Esophagus muscularis mucosa (tissue), 4 donors: ENCODE measurements around the gene IRX4. TPM values are rescaled to one million over a fixed set of nuclear protein-coding genes. Genes with fewer than 3 reads are reported as not detected.

Source experiments
- DNase-seq: peaks from one replicate; pipeline ENCODE4 v3.0.0-alpha.2; 2017; ENCODE audit errors: extremely low spot score
- H3K27ac ChIP-seq, 4 donors: fragments of 200-600 bp; sonication (generic); replicated peaks in 1 of 4; 1 replicate in 3 of 4; 2 replicates in 1 of 4; pipeline ENCODE4 v1.5.1; 2016 to 2019; ENCODE audit warnings: mild to moderate bottlenecking in 1 of 4
- H3K27me3 ChIP-seq, 4 donors: fragments of 200-600 bp; sonication (generic); one replicate each; pipeline versions ENCODE4 v1.5.1 to v1.6.0; 2016 to 2019
- H3K36me3 ChIP-seq, 4 donors: fragments of 200-600 bp; sonication (generic); one replicate each; pipeline ENCODE4 v1.5.1; 2016 to 2019
- H3K4me1 ChIP-seq, 4 donors: fragments of 200-600 bp; sonication (generic); one replicate each; pipeline ENCODE4 v1.5.1; 2016 to 2019
- H3K4me3 ChIP-seq, 4 donors: fragments of 200-600 bp; sonication (generic); 1 replicate in 2 of 4; 2 replicates in 2 of 4; pipeline ENCODE4 v1.5.1; 2016 to 2019; ENCODE audit warnings: mild to moderate bottlenecking in 4 of 4, moderate library complexity in 1 of 4
- H3K9me3 ChIP-seq, 4 donors: fragments of 200-600 bp; sonication (generic); 1 replicate in 3 of 4; 2 replicates in 1 of 4; pipeline ENCODE4 v1.5.1; 2016 to 2019
- CTCF ChIP-seq, 3 experiments: fragments of 200-600 bp in 2 of 3; fragments of 450-650 bp in 1 of 3; sonication (generic) in 2 of 3; IDR thresholded peaks; one replicate each; pipeline ENCODE4 v1.5.1; 2017 to 2019; ENCODE audit warnings: antibody characterized with exemption in 3 of 3, mild to moderate bottlenecking in 2 of 3, moderate library complexity in 1 of 3
- EP300 ChIP-seq: sonication (generic); formaldehyde crosslinking; IDR thresholded peaks from one replicate; pipeline ENCODE4 v1.6.1; 2017; ENCODE audit warnings: antibody characterized with exemption
- POLR2A ChIP-seq: fragments of 450-650 bp; IDR thresholded peaks from one replicate; pipeline ENCODE4 v1.6.1; 2017; ENCODE audit warnings: antibody characterized with exemption, moderate library complexity, mild to moderate bottlenecking, low read depth
- POLR2AphosphoS5 ChIP-seq, 2 donors: sonication (generic); formaldehyde crosslinking; IDR thresholded peaks; one replicate each; pipeline ENCODE4 v1.6.1; 2017; ENCODE audit warnings: antibody characterized with exemption in 2 of 2
- WGBS: methylation state at CpG from one replicate; pipeline ENCODE4 v1.1.5; 2018; 5-methylcytosine and 5-hydroxymethylcytosine counted together
- intact Hi-C: fragments of 100-400 bp; cut with DNase I; formaldehyde crosslinking; loops from one replicate; pipeline ENCODE4 v1.15.1; 2023
- total RNA-seq, 4 donors: library from RNA; depleted of rRNA; stranded (reverse); fragments of >200 nt; gene quantifications; one replicate each; pipeline versions ENCODE4 v1.1.0 to v1.2.1, GENCODE V29; 2016

IRX4 gene
- total RNA-seq, 4 donors from 2014 or later, result not detected

DNA sequence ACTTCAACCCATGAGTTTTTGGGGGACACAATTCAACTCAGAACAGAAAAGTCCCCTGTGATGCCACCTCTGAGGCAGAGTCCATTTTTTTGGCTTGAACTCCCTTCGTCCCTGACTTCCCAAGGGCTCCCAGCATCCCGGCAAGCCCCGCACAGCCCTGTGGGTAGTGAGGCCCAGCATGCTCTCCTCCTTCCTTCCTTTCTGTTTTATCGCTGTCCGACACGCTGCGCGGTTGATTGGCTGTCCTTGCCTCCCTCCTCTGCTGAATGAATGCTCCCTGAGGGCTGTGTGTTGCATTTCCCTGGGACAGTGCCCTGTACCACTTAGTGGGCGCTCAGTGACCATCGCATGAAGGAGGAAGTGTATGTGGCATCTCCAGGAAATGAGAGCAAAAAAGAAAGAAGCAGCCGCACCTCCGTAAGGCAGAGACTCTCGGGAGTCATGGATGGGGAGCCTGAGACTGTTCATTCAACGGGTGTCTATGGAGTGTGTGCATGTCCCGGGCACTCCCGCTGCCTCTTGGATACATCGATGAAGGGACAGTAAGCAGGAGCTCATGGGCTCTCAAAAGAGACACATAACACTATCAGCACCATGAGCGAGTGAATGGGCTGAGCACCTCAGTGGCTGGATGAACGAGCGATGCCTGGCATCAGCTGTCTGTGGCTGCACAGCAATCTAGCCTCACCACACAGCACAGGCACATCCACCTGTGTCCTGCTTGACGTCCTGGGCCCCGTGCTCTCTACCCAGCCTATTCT is 10.1 kb upstream of the IRX4 start:
- Histone ChIP-seq H3K36me3 (no peaks in the 10 kb centered on the region), H3K27ac (no peak overlapping the region), H3K9me3 (no peaks in the 10 kb centered on the region), H3K4me3 (no peak overlapping the region), H3K27me3 (peaks cover 4 to 91% (median 13%) of the 10 kb centered on the region in 4 donors), H3K4me1 (peaks cover 0 to 24% (median 16%) of the 10 kb centered on the region in 4 donors)
- no peak for TF ChIP-seq EP300
- no peak for TF ChIP-seq POLR2AphosphoS5 (IDR thresholded peaks at IDR 0.05)
- no peak for TF ChIP-seq CTCF (IDR thresholded peaks at IDR 0.05)
- TF ChIP-seq POLR2A, result no peak
- WGBS, result 84% methylated on average over 22 of the region's 22 CpGs
- no peak for DNase-seq
- intact Hi-C loops, result no loop called here

GRCh38 chr5:1892211-1892610 is 9.5 kb upstream of the IRX4 start:
- TF ChIP-seq POLR2AphosphoS5 (IDR thresholded peaks at IDR 0.05), result no peak
- no peak for TF ChIP-seq POLR2A
- TF ChIP-seq CTCF (IDR thresholded peaks at IDR 0.05), result no peak
- TF ChIP-seq EP300, result no peak
- no peak overlapping the region for H3K4me3 ChIP-seq
- no peaks in the 10 kb centered on the region for H3K36me3 ChIP-seq
- peaks cover 0 to 29% (median 20%) of the 10 kb centered on the region in 4 donors for H3K4me1 ChIP-seq
- intact Hi-C loops, result no loop called here
- no peak overlapping the region for H3K27ac ChIP-seq
- no peaks in the 10 kb centered on the region for H3K9me3 ChIP-seq
- no peak for DNase-seq
- WGBS, result 65% methylated on average over 8 of the region's 9 CpGs
- H3K27me3 ChIP-seq, result peaks cover 5 to 91% (median 20%) of the 10 kb centered on the region in 4 donors

DNA sequence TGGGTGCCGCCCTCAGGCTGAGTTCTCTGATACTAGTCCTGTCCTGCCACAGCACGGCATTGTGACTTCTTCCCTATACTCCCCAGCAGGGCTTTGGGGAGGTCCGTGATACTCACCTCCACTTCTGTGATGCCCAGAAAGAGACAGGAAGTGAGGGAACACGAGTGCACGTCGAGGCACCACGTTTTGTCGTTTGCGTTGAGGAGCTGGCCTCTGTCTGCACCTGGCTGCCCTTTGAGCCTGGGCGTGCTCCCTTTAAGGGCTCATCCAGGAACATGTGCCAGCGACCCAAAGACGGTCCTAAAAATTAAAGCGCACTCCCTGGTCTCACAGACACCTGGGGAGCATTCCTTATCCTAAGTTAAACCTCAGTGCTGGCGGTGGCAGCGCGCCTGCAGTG is 8.7 kb upstream of the IRX4 start:
- intact Hi-C loops, result no loop called here
- peaks cover 5 to 91% (median 27%) of the 10 kb centered on the region in 4 donors for H3K27me3 ChIP-seq
- no peaks in the 10 kb centered on the region for H3K9me3 ChIP-seq
- TF ChIP-seq CTCF (IDR thresholded peaks at IDR 0.05), result no peak
- no peak for TF ChIP-seq POLR2A
- no peak for TF ChIP-seq EP300
- no peak for TF ChIP-seq POLR2AphosphoS5 (IDR thresholded peaks at IDR 0.05)
- WGBS, result 72% methylated on average over 16 of the region's 16 CpGs
- peaks cover 0 to 37% (median 28%) of the 10 kb centered on the region in 4 donors for H3K4me1 ChIP-seq
- H3K27ac ChIP-seq, result no peak overlapping the region
- no peaks in the 10 kb centered on the region for H3K36me3 ChIP-seq
- no peak overlapping the region for H3K4me3 ChIP-seq
- no peak for DNase-seq

GRCh38 chr5:1890296-1890695 is 7.6 kb upstream of the IRX4 start:
- Histone ChIP-seq H3K4me1 (peaks cover 0 to 48% (median 33%) of the 10 kb centered on the region in 4 donors), H3K4me3 (no peak overlapping the region), H3K9me3 (no peaks in the 10 kb centered on the region), H3K27ac (no peak overlapping the region), H3K36me3 (no peaks in the 10 kb centered on the region), H3K27me3 (peaks cover 5 to 91% (median 38%) of the 10 kb centered on the region in 4 donors)
- 50% methylated on average over 4 of the region's 4 CpGs for WGBS
- TF ChIP-seq POLR2AphosphoS5 (IDR thresholded peaks at IDR 0.05) (no peak), CTCF (IDR thresholded peaks at IDR 0.05) (no peak), EP300 (no peak), POLR2A (no peak)
- intact Hi-C loops, result no loop called here
- DNase-seq, result no peak
